Ascending aorta (tissue), 2 donors: ENCODE results near the gene ARHGAP27. TPM values are rescaled to one million over a fixed set of nuclear protein-coding genes. Genes with fewer than 3 reads are reported as not detected.
"Not testable (repeated sequence)": the region's sequence is repeated elsewhere in the genome, so short reads cannot be mapped to it uniquely, and the experiment has no call there.

Experiments
- DNase-seq, 2 donors: peaks; one replicate each; pipeline ENCODE4 v3.0.0-alpha.2; 2019; ENCODE audit warnings: low spot score in 2 of 2
- H3K27ac ChIP-seq, 2 donors: fragments of 200-600 bp; sonication (generic); one replicate each; pipeline ENCODE4 v1.5.1; 2016 to 2017; ENCODE audit warnings: mild to moderate bottlenecking in 1 of 2
- H3K27me3 ChIP-seq: fragments of 200-600 bp; sonication (generic); one replicate; pipeline ENCODE4 v1.5.1; 2017
- H3K36me3 ChIP-seq, 2 donors: fragments of 200-600 bp; sonication (generic); one replicate each; pipeline ENCODE4 v1.5.1; 2016
- H3K4me1 ChIP-seq, 2 donors: fragments of 200-600 bp; sonication (generic); one replicate each; pipeline ENCODE4 v1.5.1; 2016 to 2017; ENCODE audit warnings: mild to moderate bottlenecking in 1 of 2
- H3K4me3 ChIP-seq, 2 donors: fragments of 200-600 bp; sonication (generic); one replicate each; pipeline ENCODE4 v1.5.1; 2016 to 2017; ENCODE audit warnings: mild to moderate bottlenecking in 1 of 2
- H3K9me3 ChIP-seq, 2 donors: fragments of 200-600 bp; sonication (generic); one replicate each; pipeline ENCODE4 v1.5.1; 2016
- intact Hi-C: fragments of 100-400 bp; cut with DNase I; formaldehyde crosslinking; loops from one replicate; pipeline ENCODE4 v1.15.1; 2023
- total RNA-seq: library from RNA; depleted of rRNA; stranded (reverse); fragments of >200 nt; gene quantifications from one replicate; pipeline ENCODE4 v1.1.0, GENCODE V29; 2016
- TF ChIP-seq, protein P1 (sequence below), 3 experiments: fragments of 200-600 bp in 2 of 3; fragments of 450-650 bp in 1 of 3; sonication (generic) in 2 of 3; IDR thresholded peaks; one replicate each; pipeline ENCODE4 v1.5.1; 2016 to 2019; ENCODE audit warnings: antibody characterized with exemption in 3 of 3, mild to moderate bottlenecking in 1 of 3, moderate library complexity in 1 of 3

The ARHGAP27 gene
- total RNA-seq, 1 donor from 2014 or later = 80.6 TPM

DNA sequence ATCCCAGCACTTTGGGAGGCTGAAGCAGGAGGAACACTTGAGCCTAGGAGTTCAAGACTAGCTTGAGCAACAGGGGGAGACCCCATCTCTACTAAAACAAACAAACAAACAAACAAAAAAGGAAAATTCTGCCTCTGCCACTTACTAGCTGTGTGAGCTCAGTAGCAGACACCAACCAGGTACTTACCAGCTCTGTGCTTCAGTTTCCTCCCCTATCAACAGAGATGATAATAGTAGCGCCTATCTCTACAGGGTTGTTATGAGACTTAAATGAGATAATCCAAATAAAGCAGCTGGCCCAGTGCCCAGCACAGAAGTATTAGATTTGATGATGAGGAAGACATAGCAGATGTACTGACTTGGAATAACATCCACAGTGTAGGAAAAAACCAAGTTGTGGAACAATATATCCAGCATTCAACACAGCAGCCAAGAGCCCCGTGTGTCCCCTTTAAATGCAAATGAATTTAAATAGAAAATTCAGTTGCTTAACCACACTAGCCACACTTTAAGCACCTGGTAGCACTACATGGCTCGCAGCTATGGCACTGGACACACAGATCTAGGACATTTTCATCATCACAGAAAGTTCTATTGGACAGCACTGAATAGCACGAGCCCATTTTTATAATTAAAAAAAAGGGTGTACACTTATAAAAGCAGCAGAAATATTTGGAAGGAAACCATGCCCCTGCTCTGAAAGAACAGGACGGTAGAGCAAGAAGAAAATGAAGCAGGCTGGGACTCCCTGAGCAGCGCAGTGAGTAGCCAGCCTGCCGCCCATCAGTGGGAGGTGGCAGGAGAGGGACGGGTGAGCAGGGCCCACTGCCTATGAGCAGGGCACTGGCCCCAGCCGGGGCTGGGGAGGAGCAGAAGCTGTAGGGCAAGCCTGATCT lies 19.9 kb upstream of the ARHGAP27 start:
- H3K27ac ChIP-seq, H3K27me3 ChIP-seq, DNase-seq, H3K4me1 ChIP-seq, intact Hi-C loops, H3K4me3 ChIP-seq, H3K9me3 ChIP-seq: not testable (repeated sequence)
- H3K36me3 ChIP-seq = peaks cover 19 to 63% of the 10 kb centered on the region in 2 donors

DNA sequence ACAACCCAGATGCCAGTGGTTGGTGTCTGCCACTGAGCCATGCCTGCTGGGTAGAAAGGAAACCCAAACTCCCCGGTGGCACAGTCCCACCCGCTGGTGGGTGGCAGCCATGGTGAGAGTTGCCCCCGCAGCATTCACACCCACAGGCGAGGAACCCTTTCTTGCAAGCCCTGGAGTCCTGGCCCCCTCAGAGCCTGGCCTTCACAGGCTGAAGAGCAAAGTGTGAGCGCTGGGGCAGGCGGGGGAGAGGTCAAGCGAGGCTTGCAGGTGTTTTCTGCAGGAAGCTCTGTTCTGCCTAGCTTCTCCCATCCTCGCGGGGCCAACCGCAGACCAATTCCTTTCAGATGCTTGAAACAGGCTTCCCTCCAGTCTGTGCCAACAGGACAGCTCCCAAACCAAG lies 19.0 kb upstream of the ARHGAP27 start:
- H3K9me3 ChIP-seq, DNase-seq, H3K4me3 ChIP-seq, H3K27ac ChIP-seq, H3K27me3 ChIP-seq, H3K4me1 ChIP-seq, intact Hi-C loops: not testable (repeated sequence)
- H3K36me3 ChIP-seq = peaks cover 19 to 60% of the 10 kb centered on the region in 2 donors

DNA sequence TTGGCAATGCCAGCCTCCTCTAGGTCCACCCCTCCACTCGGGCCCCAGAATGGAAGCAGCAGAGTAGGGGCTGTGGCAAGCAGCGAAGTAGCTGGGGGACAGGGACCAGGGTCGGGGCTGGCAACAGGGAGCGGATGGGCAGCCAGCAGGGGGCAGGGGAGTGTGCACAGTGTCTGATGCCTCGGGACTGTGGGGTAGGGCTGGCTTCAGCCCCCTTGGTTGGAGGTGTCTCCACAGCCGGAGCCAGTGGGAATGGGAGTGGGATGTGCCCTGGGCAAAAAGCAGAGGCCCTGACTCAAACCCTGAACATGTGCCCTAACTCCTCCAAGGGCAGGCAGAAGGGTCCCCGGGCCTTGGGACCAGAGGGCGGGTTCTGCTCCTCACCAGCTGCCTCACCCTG lies 18.5 kb upstream of the ARHGAP27 start:
- no peaks in the 10 kb centered on the region for H3K9me3 ChIP-seq
- no peaks in the 10 kb centered on the region for H3K4me1 ChIP-seq
- H3K27ac ChIP-seq = no peak overlapping the region
- H3K36me3 ChIP-seq = peaks cover 16 to 55% of the 10 kb centered on the region in 2 donors
- intact Hi-C loops = no loop called here
- TF ChIP-seq, protein P1, sequence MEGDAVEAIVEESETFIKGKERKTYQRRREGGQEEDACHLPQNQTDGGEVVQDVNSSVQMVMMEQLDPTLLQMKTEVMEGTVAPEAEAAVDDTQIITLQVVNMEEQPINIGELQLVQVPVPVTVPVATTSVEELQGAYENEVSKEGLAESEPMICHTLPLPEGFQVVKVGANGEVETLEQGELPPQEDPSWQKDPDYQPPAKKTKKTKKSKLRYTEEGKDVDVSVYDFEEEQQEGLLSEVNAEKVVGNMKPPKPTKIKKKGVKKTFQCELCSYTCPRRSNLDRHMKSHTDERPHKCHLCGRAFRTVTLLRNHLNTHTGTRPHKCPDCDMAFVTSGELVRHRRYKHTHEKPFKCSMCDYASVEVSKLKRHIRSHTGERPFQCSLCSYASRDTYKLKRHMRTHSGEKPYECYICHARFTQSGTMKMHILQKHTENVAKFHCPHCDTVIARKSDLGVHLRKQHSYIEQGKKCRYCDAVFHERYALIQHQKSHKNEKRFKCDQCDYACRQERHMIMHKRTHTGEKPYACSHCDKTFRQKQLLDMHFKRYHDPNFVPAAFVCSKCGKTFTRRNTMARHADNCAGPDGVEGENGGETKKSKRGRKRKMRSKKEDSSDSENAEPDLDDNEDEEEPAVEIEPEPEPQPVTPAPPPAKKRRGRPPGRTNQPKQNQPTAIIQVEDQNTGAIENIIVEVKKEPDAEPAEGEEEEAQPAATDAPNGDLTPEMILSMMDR (IDR thresholded peaks at IDR 0.05) = no peak
- H3K27me3 ChIP-seq = no peaks in the 10 kb centered on the region
- H3K4me3 ChIP-seq = no peak overlapping the region
- no peak for DNase-seq

DNA sequence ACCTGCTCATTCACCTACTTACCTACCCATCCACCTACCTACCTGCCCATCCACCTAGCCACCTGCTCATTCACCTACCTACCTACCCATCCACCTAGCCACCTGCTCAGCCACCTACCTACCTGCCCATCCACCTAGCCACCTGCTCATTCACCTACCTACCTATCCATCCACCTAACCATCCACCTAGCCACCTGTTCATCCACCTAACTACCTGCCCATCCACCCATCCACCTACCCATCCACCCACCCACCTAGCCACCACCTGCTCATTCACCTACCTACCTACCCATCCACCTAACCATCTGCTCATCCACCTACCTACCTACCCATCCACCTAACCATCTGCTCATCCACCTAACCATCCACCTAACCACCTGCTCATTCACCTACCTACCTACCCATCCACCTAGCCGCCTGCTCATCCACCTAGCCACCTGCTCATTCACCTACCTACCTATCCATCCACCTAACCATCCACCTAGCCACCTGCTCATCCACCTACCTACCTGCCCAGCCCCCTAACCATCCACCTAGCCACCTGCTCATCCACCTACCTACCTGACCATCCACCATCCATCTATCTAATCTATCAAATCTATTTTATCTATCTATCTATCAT lies 17.1 kb upstream of the ARHGAP27 start:
- H3K9me3 ChIP-seq, DNase-seq, H3K27me3 ChIP-seq, intact Hi-C loops, H3K27ac ChIP-seq, H3K4me3 ChIP-seq, H3K4me1 ChIP-seq: not testable (repeated sequence)
- H3K36me3 ChIP-seq = peaks cover 22 to 56% of the 10 kb centered on the region in 2 donors

DNA sequence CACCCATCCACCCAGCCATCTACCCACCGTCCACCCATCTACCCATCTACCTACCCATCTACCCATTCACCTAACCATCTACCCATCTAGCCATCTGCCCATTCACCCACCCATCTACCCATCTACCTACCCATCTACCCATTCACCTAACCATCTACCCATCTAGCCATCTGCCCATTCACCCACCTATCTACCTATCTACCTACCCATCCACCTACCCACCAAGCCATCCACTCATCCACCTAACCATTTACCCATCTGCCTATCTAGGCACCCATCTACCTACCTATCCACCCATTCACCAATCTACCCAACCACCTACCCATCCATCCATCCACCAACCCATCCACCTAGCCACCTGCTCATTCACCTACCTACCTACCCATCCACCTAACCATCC lies 16.6 kb upstream of the ARHGAP27 start:
- H3K36me3 ChIP-seq = peaks cover 23 to 53% of the 10 kb centered on the region in 2 donors
- H3K27ac ChIP-seq, intact Hi-C loops: not testable (repeated sequence)

DNA sequence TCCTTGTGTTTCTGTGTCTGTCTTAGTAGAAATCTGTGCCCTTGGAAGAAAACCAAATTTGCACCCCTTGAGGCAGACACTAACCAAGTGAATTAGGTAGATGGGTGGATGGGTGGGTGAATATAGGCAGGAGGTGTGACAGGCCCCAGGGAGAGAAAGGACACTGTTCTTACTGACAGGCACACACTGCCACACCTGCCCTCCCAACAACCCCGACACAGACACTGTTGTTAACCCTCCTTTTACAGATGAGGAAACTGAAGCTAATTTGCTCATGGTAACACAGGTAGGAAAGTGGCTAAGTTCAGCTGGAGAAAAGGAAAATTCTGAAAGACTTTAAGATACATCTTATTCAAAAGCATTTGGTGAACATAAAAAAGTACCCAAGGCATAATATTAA lies 15.8 kb upstream of the ARHGAP27 start:
- H3K27me3 ChIP-seq, intact Hi-C loops, H3K4me3 ChIP-seq, DNase-seq, H3K27ac ChIP-seq, H3K9me3 ChIP-seq, H3K4me1 ChIP-seq: not testable (repeated sequence)
- H3K36me3 ChIP-seq = peaks cover 17 to 55% of the 10 kb centered on the region in 2 donors

More for the DNA sequence above, 16.6 kb upstream of the ARHGAP27 start:
- H3K4me3 ChIP-seq, H3K4me1 ChIP-seq, H3K9me3 ChIP-seq, DNase-seq, H3K27me3 ChIP-seq: not testable (repeated sequence)

DNA sequence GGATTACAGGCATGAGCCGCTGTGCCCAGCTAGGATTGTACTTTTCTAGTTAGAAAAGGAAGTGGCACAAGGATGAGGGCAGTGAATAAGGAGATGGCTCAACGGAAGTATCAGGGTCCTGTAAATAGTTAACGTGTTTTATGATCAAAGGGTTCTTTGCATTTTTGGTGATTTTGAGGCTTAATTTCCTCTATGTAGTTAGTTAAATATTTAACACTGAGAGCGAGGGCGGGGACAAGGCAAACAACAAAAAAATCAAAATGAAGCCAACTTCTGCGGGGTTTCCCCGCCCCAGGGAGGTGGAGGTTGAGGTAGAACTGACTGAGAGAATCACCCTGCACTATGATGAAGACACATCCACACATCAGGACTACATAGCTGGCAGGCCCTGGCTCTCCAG lies 15.4 kb upstream of the ARHGAP27 start:
- H3K4me1 ChIP-seq, H3K9me3 ChIP-seq, DNase-seq, H3K27ac ChIP-seq, H3K27me3 ChIP-seq, intact Hi-C loops, H3K4me3 ChIP-seq: not testable (repeated sequence)
- H3K36me3 ChIP-seq = peaks cover 15 to 53% of the 10 kb centered on the region in 2 donors

DNA sequence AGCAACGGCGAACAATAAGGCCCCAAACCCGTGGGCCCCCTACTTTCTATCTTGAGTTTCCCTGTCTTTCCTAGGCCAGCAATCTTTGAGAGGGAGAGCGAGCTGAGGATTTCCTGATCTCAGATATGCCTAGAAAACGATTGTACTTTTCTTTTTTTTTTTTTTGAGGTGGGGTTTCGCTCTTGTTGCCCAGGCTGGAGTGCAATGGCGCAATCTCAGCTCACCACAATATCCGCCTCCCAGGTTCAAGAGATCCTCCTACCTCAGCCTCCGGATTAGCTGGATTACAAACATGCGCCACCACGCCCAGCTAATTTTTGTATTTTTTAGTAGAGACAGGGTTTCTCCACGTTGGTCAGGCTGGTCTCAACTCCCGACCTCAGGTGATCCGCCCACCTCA lies 15.0 kb upstream of the ARHGAP27 start:
- H3K4me1 ChIP-seq, H3K27me3 ChIP-seq, intact Hi-C loops, H3K4me3 ChIP-seq, DNase-seq, H3K27ac ChIP-seq, H3K9me3 ChIP-seq: not testable (repeated sequence)
- peaks cover 11 to 50% of the 10 kb centered on the region in 2 donors for H3K36me3 ChIP-seq

DNA sequence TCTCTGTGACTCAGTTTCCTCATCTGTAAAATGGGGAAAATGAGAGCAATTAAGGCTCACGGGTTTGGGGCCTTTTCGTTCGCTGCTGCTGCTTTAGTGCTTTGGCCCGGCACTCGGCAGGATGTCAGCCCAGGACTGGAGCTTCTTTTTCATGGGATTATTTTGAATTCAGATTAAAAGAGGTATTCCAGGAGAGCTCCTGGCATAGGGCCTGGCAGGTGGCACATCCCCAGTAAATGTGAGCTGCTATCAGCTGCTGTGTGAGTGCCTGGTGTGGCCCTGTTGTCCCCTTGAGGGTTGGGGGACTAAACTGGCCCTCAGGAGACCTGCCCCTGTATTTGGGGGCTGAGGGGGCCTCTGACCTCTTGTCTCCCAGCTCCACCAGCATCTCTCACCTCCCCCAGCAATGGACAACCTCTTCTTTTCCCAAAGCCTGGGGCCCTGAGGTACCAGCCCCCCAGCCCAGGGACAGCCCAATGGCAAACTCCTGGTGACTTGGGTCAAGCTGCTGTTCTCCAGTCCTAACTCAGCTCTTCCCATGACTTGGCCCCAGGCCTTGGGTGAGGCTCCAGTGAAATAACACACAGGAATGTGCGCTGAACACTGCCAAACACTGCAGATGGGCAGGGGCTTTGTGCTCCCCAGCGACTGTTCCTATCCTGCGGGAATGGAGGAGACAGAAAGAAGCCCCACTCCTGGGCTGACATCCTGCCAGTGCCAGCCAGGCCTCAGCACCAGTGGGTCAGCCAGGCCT lies 14.4 kb upstream of the ARHGAP27 start:
- H3K36me3 ChIP-seq = peaks cover 11 to 50% of the 10 kb centered on the region in 2 donors
- not testable (repeated sequence) for H3K4me3 ChIP-seq

DNA sequence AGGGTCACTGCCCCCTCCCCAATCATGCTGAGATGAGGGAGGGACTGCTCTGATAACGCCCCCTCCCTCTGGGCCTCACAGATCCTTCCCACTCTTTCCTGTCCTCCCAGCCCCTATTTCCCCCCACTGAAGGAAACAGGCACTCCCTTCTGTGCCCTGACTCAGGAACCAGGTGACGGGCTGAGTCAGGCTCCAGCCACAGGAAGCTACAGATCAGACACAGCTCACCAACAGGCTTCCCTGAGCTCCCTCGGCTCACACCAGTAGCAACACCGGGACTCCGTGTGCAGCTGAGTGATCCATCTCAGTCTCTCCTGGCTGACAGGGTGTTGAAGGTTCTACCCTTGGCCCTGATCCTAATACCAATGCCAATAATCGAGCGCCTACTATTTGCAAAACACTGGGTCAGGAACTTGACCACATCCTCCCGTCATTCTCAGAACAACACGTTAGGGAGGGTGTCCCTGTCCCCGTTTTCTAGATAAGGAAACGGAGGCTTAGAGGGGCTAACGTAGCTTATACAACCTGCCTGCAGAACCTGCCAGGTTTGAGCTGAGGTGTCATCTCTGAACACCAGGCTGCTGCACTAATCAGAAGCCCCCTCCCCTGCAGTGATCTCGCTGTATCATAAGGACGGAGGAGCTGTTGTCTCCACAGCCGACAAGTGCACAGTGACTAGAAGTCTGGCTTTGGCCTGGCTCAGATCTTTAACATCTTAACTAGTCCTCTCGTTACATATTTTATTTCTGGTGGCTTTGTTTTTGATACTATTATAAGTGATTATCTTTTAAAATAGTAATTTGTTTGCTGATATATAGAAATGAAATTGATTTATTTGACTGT lies 13.5 kb upstream of the ARHGAP27 start:
- H3K36me3 ChIP-seq = peaks cover 9 to 48% of the 10 kb centered on the region in 2 donors
- H3K4me1 ChIP-seq, intact Hi-C loops, DNase-seq, H3K27me3 ChIP-seq, H3K27ac ChIP-seq, H3K9me3 ChIP-seq, H3K4me3 ChIP-seq: not testable (repeated sequence)

More for the DNA sequence above, 14.4 kb upstream of the ARHGAP27 start:
- DNase-seq, H3K9me3 ChIP-seq, H3K4me1 ChIP-seq, H3K27me3 ChIP-seq, H3K27ac ChIP-seq, intact Hi-C loops: not testable (repeated sequence)

DNA sequence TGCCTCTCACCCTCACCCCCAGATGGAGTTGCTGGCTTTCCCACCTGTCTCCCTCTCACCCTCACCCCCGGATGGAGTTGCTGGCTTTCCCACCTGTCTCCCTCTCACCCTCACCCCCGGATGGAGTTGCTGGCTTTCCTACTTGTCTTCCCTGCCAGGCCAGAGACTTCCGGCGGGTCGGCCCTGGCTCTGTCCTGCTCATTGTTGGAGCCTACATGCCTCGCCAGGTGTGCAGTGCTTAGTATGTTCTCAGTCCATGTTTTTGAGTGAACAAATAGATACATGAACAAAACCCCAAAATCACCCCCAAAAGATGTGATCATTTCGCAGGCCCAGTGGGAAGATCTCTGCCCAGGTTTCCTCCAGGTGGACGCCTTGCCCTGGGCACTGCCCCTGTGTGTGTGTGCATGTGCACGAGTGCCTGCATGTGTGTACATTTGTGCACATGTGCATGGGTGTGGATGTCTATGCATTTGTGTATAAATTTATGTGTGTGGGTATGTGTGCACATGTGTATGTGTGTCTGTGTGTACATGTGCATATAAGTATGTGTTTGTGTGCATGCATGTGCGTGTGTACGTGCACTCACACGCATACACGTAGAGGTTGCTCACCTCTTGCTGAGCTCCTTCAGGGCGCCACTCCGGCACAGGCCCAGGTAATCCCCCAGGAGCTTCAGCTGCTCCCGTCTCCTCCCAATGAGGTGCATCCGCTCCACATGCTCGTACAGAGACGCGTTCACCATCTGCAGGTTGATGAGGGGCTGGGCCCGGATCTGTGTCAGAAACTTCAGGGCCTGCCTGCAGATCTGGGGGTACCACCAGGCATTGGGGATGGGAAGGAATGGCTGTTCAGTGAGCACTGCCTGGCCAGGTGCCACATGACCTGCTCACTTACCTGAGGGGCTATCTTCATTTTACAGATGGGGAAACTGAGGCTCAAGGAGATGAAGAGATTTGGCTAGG lies 12.5 kb upstream of the ARHGAP27 start:
- H3K27me3 ChIP-seq, H3K4me1 ChIP-seq, H3K4me3 ChIP-seq, DNase-seq, intact Hi-C loops, H3K9me3 ChIP-seq, H3K27ac ChIP-seq: not testable (repeated sequence)
- peaks cover 7 to 46% of the 10 kb centered on the region in 2 donors for H3K36me3 ChIP-seq
